ENCODE measurements around the gene RBMS3.

- TF ChIP-seq POLR2A (IDR thresholded peaks at IDR 0.05) (no peak), CTCF (IDR thresholded peaks at IDR 0.05) (no peak)
These were observed 384.8 kb downstream of the RBMS3 start for GRCh38 chr3:29665688-29666087.
